Muscle layer of duodenum (tissue), 2 donors: ENCODE results near the gene MPEG1.

Experiments
- H3K27ac ChIP-seq: one replicate; pipeline ENCODE4 v1.7.0; 2013; ENCODE audit warnings: mild to moderate bottlenecking, low read length
- H3K27me3 ChIP-seq: one replicate; pipeline ENCODE4 v1.7.0; 2013; ENCODE audit warnings: low read depth, mild to moderate bottlenecking, control low read depth, low read length
- H3K36me3 ChIP-seq, 2 donors: one replicate each; pipeline ENCODE4 v1.7.0; 2013; ENCODE audit warnings: low read length in 2 of 2, control low read depth in 1 of 2, mild to moderate bottlenecking in 1 of 2; ENCODE audit not compliant: insufficient read depth in 2 of 2, control insufficient read depth in 1 of 2
- H3K4me1 ChIP-seq, 2 donors: one replicate each; pipeline ENCODE4 v1.7.0; 2013; ENCODE audit warnings: low read length in 2 of 2, mild to moderate bottlenecking in 2 of 2, control low read depth in 1 of 2, moderate library complexity in 1 of 2; ENCODE audit not compliant: insufficient read depth in 2 of 2, control insufficient read depth in 1 of 2
- H3K4me3 ChIP-seq, 2 donors: one replicate each; pipeline ENCODE4 v1.7.0; 2013; ENCODE audit warnings: low read length in 2 of 2, low read depth in 1 of 2, mild to moderate bottlenecking in 1 of 2
- H3K9me3 ChIP-seq, 2 donors: one replicate each; pipeline ENCODE4 v1.7.0; 2013; ENCODE audit warnings: low read length in 2 of 2, control low read depth in 1 of 2, mild to moderate bottlenecking in 1 of 2; ENCODE audit not compliant: control insufficient read depth in 1 of 2
- donor health status: healthy.

The MPEG1 gene, protein sequence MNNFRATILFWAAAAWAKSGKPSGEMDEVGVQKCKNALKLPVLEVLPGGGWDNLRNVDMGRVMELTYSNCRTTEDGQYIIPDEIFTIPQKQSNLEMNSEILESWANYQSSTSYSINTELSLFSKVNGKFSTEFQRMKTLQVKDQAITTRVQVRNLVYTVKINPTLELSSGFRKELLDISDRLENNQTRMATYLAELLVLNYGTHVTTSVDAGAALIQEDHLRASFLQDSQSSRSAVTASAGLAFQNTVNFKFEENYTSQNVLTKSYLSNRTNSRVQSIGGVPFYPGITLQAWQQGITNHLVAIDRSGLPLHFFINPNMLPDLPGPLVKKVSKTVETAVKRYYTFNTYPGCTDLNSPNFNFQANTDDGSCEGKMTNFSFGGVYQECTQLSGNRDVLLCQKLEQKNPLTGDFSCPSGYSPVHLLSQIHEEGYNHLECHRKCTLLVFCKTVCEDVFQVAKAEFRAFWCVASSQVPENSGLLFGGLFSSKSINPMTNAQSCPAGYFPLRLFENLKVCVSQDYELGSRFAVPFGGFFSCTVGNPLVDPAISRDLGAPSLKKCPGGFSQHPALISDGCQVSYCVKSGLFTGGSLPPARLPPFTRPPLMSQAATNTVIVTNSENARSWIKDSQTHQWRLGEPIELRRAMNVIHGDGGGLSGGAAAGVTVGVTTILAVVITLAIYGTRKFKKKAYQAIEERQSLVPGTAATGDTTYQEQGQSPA

DNA sequence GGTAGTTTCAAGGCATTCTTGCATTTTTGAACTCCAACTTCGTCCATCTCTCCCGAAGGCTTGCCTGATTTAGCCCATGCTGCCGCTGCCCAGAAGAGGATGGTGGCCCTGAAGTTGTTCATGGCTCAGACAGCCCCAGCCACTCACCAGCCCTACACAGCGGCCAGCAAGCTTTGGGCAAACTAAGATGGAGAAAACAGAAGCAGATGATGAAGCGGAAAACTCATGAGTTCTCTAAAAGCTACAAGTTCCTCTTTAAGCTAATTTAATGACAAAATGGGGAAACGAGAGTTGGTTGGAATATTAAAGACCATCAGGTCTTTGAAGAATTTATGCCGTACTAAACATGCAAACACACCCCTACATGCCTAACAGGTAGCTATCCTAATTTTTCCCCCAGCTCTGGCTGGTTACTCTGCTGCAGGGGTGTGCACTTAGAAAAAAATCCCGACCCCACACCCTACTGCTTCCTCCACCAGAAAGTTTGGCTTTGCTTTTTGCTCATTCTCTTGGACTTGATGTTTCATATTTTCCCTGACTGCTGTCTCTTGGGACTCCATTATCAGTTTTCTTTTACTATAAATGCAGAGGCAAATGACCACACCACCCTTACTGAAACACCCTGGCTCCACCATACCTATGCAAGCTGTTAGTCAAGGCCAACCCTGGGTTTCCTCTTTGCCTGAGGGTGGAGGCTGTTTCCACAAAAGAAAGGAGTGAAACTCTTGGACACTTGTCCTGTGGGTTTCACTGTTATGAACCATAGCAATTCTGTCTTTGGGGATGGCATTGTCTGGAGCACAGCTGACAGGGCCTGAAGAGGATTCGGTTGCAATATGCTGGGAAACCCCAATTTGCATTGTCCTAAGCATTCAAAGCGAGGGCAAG lies at the start of gene MPEG1:
TSS of gene MPEG1 (minus strand) at position 184 of the 888 bp plus-strand sequence. CDS start at position 122, 62 bp downstream.
- H3K36me3 ChIP-seq, result no peaks in the 10 kb centered on the region
- H3K27me3 ChIP-seq, result no peaks in the 10 kb centered on the region
- H3K9me3 ChIP-seq, result no peaks in the 10 kb centered on the region
- H3K27ac ChIP-seq, result peak within 1 kb of the TSS; percentile 40
- peak within 1 kb of the TSS; percentile 23 to 52 for H3K4me3 ChIP-seq
- peaks cover 0 to 6% of the 10 kb centered on the region in 2 donors for H3K4me1 ChIP-seq

DNA sequence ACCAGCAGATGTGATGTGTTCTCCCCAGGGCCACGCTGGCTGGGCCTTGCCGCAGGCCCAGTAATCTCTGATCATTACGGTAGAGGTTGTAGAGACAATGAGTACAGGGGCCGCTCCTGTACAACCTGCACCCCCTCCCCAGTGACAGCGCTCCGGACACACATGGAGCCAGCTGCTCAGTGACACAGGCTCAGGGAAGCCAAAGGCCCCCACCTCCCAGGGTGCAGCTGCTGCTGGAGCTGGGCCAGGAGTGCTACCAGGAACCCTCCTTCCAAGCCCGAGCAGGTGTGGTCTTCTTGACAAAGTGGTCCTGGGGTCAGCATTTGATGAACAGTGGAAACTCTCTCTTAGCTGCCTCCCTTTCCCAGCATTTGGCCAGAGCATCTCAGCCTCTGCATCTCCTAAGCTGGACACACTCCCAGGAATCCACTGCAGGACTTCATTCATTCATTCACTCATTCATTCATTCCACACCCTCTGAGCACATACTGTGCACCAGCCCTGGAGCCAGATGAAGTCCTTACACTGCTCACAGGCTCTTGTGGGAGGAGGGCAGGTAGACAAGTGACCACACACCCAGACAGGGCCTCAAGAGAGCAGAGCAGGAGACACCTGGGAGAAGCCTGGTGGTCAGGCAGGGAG lies 49.6 kb upstream of the MPEG1 start:
- H3K9me3 ChIP-seq, result no peaks in the 10 kb centered on the region
- no peaks in the 10 kb centered on the region for H3K27me3 ChIP-seq
- H3K4me1 ChIP-seq, result no peaks in the 10 kb centered on the region
- no peak overlapping the region for H3K4me3 ChIP-seq
- no peaks in the 10 kb centered on the region for H3K36me3 ChIP-seq
- H3K27ac ChIP-seq, result no peak overlapping the region

DNA sequence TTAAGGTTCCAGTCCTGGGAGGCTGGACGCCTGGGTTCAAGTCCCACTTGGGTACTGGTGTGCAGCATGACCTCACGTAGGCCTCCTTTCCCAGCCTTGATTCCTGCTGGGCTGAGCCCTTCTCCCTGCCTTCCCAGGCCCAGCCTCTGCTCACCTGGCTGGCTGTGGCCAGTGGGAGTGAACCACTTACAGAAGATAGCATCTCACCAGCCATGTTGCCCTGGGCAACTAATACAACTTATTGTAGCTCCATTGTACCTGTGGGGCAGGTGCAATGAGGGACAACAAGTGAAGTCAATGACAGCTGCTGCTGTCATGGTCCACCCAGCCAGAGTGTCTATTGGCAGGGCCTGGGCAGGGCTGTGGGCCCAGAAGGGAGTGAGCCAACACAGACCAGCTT lies 48.4 kb upstream of the MPEG1 start:
- no peak overlapping the region for H3K27ac ChIP-seq
- H3K27me3 ChIP-seq, result no peaks in the 10 kb centered on the region
- H3K36me3 ChIP-seq, result no peaks in the 10 kb centered on the region
- H3K9me3 ChIP-seq, result no peaks in the 10 kb centered on the region
- no peak overlapping the region for H3K4me3 ChIP-seq
- no peaks in the 10 kb centered on the region for H3K4me1 ChIP-seq

DNA sequence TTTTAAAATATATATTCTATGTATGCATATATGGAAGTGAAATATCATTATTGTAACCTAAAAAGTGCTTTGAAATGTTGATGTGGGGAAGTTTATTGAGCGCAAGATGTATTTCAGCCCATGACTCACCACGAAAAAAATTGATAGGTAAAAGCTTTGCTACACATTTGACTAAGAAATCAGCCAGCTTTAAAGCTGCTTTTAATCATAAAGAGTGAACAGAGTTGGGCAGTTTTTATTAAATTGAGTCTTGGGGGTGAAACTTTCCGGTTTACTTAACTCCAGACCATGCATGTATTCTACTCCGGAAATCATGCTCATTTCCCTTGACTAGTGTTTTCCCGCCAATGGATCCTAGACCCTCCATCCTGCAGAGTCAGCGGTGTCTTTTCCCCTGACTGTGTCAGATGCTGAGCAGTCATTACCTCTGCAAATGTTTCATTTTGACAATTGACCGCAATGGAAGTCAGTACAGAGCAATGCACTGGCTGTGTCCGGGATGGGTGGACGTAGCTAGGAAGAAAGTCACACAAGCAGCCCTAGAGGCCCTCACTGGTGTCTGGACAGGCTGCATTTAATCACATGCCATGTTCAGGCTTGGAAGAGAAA lies 47.2 kb upstream of the MPEG1 start:
- H3K4me1 ChIP-seq, result no peaks in the 10 kb centered on the region
- no peaks in the 10 kb centered on the region for H3K36me3 ChIP-seq

DNA sequence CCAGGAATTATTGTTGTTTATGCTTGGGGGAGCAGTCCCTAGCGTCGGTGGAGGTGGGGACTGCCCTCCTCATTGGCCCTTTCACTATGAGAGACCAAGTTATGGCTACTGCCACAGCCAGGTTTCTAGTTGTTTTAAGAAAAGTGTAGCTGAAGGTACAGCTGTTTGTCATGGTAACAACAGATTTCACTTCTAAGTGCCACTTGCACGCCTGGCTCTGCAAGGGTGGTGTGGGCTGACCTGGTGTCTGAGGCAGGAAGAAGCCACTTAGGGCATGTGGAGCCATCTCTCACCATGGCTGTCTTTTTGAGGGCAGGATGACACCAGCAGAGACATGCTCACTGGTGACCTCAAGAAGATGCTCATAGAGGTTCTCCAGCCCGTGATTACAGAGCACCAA lies 46.3 kb upstream of the MPEG1 start:
- H3K4me3 ChIP-seq, result no peak overlapping the region
- H3K9me3 ChIP-seq, result no peaks in the 10 kb centered on the region
- no peaks in the 10 kb centered on the region for H3K36me3 ChIP-seq
- no peaks in the 10 kb centered on the region for H3K4me1 ChIP-seq
- H3K27me3 ChIP-seq, result no peaks in the 10 kb centered on the region
- H3K27ac ChIP-seq, result no peak overlapping the region

More for the DNA sequence above, 47.2 kb upstream of the MPEG1 start:
- no peak overlapping the region for H3K27ac ChIP-seq
- no peaks in the 10 kb centered on the region for H3K27me3 ChIP-seq
- H3K9me3 ChIP-seq, result no peaks in the 10 kb centered on the region
- no peak overlapping the region for H3K4me3 ChIP-seq

DNA sequence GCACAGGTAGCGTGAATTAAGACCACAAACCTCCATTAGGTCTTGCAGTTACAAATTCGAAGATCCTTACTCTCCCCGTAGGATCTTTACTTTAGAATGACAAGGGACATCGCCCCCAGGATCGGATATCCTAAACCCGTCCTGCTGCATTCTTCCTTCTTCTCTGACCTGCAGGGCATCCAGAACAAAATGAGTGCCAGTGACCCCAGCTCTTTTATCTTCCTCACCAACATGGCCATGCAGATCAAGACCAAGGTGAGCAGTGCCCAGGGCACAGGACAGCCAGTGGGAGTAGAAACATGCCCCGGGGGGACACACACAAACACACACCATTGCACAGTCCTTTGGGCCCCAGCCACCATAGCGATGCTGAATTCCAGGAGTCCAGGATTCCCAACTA lies 42.6 kb upstream of the MPEG1 start:
- Histone ChIP-seq H3K27me3 (no peaks in the 10 kb centered on the region), H3K27ac (no peak overlapping the region), H3K4me1 (no peaks in the 10 kb centered on the region), H3K9me3 (no peaks in the 10 kb centered on the region), H3K4me3 (no peak overlapping the region), H3K36me3 (no peaks in the 10 kb centered on the region)

DNA sequence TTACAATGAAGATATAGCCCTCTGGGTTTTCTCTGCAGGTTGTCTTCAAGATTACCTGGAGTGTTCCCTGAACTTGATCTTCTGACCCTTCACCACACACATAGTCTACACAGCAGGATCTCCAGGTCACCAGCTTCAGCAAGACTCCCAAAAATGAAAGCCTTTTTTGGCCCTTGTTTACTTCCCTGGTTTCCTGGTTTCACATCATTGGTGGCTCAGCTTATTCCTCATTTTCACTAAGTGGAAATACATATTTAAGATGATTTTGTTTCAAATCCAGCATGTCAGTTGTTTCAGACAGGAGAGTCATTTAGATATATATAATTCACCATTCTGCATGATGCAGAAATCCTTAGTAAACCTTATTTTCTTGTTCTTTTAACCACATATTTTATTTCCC lies 41.6 kb upstream of the MPEG1 start:
- no peaks in the 10 kb centered on the region for H3K9me3 ChIP-seq
- no peaks in the 10 kb centered on the region for H3K27me3 ChIP-seq
- H3K36me3 ChIP-seq, result no peaks in the 10 kb centered on the region
- no peak overlapping the region for H3K4me3 ChIP-seq
- no peaks in the 10 kb centered on the region for H3K4me1 ChIP-seq
- H3K27ac ChIP-seq, result no peak overlapping the region

DNA sequence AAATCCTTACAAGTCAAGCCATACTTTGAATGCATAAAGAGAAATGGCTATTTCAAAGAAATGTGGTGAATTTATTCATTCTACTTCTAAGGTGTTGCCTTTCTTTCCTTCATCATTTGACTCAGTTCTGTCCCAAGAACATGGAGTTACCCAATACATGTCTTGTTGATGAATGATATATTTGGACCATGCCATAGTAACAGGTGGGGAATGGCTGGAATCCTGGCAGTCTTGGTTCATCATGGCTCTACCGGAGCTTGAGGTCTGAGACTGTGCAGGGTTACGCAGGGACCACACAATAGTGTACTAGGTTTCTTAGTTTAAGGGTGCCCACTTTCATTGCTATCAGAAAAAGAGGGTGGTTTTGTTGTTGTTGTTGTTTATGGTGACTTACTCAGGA lies 40.3 kb upstream of the MPEG1 start:
- Histone ChIP-seq H3K36me3 (no peaks in the 10 kb centered on the region), H3K4me1 (no peaks in the 10 kb centered on the region), H3K9me3 (no peaks in the 10 kb centered on the region), H3K4me3 (no peak overlapping the region), H3K27ac (no peak overlapping the region), H3K27me3 (no peaks in the 10 kb centered on the region)

DNA sequence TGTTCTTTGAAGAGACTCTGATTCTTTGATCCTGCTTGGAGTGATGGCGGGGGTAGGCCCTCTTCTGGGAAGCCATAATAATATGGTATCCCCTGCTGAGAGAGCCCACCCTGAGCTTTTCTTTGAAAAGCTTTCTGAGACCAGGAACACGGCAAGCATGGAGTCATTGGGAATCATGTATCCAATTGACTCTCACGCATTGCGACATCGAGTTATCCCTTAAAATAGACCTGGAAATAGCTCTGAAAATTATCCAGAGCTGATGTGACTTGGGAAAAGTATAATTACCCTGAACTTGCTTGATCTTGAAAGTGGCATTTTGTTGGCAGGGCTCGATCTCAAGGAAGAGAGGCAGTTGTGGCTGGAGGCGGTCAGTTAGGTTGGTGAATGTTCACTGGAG lies 36.8 kb upstream of the MPEG1 start:
- H3K4me3 ChIP-seq, result no peak overlapping the region
- H3K4me1 ChIP-seq, result peaks cover 0 to 4% of the 10 kb centered on the region in 2 donors
- H3K27ac ChIP-seq, result no peak overlapping the region
- no peaks in the 10 kb centered on the region for H3K9me3 ChIP-seq
- H3K27me3 ChIP-seq, result no peaks in the 10 kb centered on the region
- H3K36me3 ChIP-seq, result no peaks in the 10 kb centered on the region

DNA sequence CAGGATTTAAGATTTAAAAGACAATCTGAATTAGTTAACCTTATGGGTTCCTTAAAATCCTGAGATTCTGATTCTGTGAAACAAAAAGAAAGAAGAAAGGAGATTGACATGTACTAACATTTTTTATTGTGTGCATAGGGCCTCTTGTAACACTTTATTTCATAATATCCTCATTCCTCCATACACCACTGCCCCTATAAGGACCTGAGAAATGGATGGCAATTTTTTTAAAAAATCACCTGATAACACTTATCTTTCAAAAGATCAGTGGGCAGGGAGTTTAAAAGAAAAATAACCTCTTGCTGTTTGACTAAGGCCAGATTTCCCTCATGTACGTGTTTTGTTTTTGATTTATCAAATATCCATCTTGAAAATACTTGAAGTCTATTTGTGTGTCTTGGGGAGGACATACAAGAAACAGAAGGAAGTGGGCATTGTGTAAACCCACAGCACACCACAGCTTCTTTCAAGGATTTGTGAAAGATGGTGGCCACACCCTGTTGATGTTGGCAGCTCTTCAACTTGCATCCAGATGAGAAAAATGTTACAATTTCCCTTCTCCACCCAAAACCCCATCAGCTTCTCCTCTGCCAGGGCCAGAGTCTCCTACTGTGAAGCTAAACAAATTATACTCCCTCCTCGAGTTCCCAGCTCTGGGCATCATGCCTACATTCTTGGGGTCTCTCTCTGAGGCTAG lies 35.0 kb upstream of the MPEG1 start:
- H3K36me3 ChIP-seq, result no peaks in the 10 kb centered on the region
- H3K4me1 ChIP-seq, result peaks cover 0 to 4% of the 10 kb centered on the region in 2 donors
- no peaks in the 10 kb centered on the region for H3K9me3 ChIP-seq
- no peak overlapping the region for H3K27ac ChIP-seq
- no peak overlapping the region for H3K4me3 ChIP-seq
- H3K27me3 ChIP-seq, result no peaks in the 10 kb centered on the region
